OCI-LY3 (cell line): ENCODE data around the gene SBNO2.

Source experiments
- H2AFZ ChIP-seq: fragments of 200-600, 300-600 bp; shearing (Covaris generic); 2 replicates; pipeline ENCODE4 v1.6.0; 2014; ENCODE audit warnings: antibody characterized with exemption, low read depth, low read length
- H3K27ac ChIP-seq: fragments of 200-600, 300-600 bp; sonication (generic); 2 replicates; pipeline ENCODE4 v1.5.1; 2014; ENCODE audit warnings: mild to moderate bottlenecking, low read length, moderate library complexity, mixed read lengths
- H3K27me3 ChIP-seq: fragments of 200-600, 300-600 bp; sonication (generic); 2 replicates; pipeline ENCODE4 v1.6.1; 2014; ENCODE audit warnings: low read depth, low read length, mixed read lengths
- H3K36me3 ChIP-seq: fragments of 200-600, 300-600 bp; sonication (generic); replicated peaks from 2 replicates; pipeline ENCODE3; 2014; ENCODE audit warnings: low read depth, low read length, mixed read lengths
- H3K4me1 ChIP-seq: fragments of 300-600, 200-600 bp; sonication (generic); 2 replicates; pipeline ENCODE4 v1.6.1; 2014; ENCODE audit warnings: low read length, mixed read lengths
- H3K4me2 ChIP-seq: fragments of 200-600, 300-600 bp; sonication (generic); 2 replicates; pipeline ENCODE4 v1.6.1; 2014; ENCODE audit warnings: low read length, mixed read lengths
- H3K4me3 ChIP-seq: fragments of 300-600, 200-600 bp; sonication (generic); 2 replicates; pipeline ENCODE4 v1.5.1; 2014; ENCODE audit warnings: antibody characterized with exemption, mild to moderate bottlenecking, low read length, moderate library complexity
- H3K79me2 ChIP-seq: fragments of 300-600, 200-600 bp; shearing (Covaris generic); 2 replicates; pipeline ENCODE4 v1.6.1; 2014; ENCODE audit warnings: mild to moderate bottlenecking, low read length, mixed read lengths
- H3K9ac ChIP-seq: fragments of 300-600, 200-600 bp; shearing (Covaris generic); 2 replicates; pipeline ENCODE4 v1.6.0; 2014; ENCODE audit warnings: mild to moderate bottlenecking, low read length, moderate library complexity
- H3K9me3 ChIP-seq: fragments of 200-600, 300-600 bp; shearing (Covaris generic); 2 replicates; pipeline ENCODE4 v1.6.1; 2014; ENCODE audit warnings: low read length, mixed read lengths; ENCODE audit not compliant: insufficient read depth
- H4K20me1 ChIP-seq: fragments of 200-600, 300-600 bp; sonication (generic); 2 replicates; pipeline ENCODE4 v1.6.1; 2016; ENCODE audit warnings: low read length, mixed read lengths; ENCODE audit not compliant: insufficient read depth
- EZH2phosphoT487 ChIP-seq: fragments of 200-600 bp; shearing (Covaris generic); IDR thresholded peaks from 2 replicates; pipeline ENCODE4 v1.6.1; 2018; ENCODE audit warnings: antibody characterized with exemption, mixed run types, low read depth
- TF ChIP-seq, protein P1 (sequence below): fragments of 200-600, 300-600 bp; sonication (generic); IDR thresholded peaks from 2 replicates; pipeline ENCODE4 v1.5.1; 2014; ENCODE audit warnings: antibody characterized with exemption, low read length, low read depth

The SBNO2 gene

DNA sequence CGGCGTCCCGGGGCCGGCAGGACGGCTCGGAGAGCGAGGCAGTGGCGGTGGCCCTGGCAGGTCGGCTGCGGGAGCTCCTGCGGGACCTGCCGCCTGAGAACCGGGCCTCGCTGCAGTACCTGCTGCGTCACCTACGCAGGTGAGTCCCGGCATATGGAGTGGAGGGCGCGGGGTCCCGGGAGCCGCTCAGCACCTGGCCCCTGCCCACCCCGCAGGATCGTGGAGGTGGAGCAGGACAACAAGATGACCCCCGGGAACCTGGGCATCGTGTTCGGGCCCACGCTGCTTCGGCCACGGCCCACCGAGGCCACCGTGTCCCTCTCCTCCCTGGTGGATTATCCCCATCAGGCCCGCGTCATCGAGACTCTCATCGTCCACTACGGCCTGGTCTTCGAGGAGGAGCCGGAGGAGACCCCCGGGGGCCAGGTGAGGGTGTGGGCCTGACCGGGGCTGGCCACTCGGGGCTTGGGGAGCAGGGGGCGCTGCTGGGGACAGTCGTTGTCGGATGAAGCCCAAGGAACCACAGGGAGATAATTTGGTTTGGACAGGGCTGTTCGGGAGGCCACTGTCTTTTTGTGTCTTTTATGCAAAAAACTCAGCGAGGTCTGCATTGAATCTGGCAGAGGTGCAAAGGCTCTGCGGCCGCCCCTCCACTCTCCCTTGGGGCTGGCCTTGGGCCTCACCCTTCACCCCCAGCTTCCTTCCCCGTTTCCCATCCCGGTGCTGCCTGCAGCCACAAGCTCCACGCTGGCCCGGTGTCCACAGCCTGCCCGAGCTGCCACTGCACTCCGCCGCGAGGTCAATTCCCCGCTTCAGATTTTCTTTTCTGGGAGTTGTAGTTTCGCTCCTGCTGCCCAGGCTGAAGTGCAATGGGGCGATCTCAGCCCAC lies 90.9 kb downstream of the SBNO2 start:
- H3K9ac ChIP-seq, result no peak overlapping the region
- no peak overlapping the region for H3K4me3 ChIP-seq
- no peaks in the 10 kb centered on the region for H3K79me2 ChIP-seq
- no peaks in the 10 kb centered on the region for H3K9me3 ChIP-seq
- no peaks in the 10 kb centered on the region for H3K27me3 ChIP-seq
- no peak overlapping the region for H3K4me2 ChIP-seq
- peaks cover 67% of the 10 kb centered on the region for H3K36me3 ChIP-seq
- TF ChIP-seq EZH2phosphoT487, result no peak
- TF ChIP-seq, protein P1, sequence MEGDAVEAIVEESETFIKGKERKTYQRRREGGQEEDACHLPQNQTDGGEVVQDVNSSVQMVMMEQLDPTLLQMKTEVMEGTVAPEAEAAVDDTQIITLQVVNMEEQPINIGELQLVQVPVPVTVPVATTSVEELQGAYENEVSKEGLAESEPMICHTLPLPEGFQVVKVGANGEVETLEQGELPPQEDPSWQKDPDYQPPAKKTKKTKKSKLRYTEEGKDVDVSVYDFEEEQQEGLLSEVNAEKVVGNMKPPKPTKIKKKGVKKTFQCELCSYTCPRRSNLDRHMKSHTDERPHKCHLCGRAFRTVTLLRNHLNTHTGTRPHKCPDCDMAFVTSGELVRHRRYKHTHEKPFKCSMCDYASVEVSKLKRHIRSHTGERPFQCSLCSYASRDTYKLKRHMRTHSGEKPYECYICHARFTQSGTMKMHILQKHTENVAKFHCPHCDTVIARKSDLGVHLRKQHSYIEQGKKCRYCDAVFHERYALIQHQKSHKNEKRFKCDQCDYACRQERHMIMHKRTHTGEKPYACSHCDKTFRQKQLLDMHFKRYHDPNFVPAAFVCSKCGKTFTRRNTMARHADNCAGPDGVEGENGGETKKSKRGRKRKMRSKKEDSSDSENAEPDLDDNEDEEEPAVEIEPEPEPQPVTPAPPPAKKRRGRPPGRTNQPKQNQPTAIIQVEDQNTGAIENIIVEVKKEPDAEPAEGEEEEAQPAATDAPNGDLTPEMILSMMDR, result no peak
- H3K4me1 ChIP-seq, result peaks cover 13% of the 10 kb centered on the region
- H3K27ac ChIP-seq, result no peak overlapping the region
- peaks cover 24% of the 10 kb centered on the region for H4K20me1 ChIP-seq
- no peak overlapping the region for H2AFZ ChIP-seq

DNA sequence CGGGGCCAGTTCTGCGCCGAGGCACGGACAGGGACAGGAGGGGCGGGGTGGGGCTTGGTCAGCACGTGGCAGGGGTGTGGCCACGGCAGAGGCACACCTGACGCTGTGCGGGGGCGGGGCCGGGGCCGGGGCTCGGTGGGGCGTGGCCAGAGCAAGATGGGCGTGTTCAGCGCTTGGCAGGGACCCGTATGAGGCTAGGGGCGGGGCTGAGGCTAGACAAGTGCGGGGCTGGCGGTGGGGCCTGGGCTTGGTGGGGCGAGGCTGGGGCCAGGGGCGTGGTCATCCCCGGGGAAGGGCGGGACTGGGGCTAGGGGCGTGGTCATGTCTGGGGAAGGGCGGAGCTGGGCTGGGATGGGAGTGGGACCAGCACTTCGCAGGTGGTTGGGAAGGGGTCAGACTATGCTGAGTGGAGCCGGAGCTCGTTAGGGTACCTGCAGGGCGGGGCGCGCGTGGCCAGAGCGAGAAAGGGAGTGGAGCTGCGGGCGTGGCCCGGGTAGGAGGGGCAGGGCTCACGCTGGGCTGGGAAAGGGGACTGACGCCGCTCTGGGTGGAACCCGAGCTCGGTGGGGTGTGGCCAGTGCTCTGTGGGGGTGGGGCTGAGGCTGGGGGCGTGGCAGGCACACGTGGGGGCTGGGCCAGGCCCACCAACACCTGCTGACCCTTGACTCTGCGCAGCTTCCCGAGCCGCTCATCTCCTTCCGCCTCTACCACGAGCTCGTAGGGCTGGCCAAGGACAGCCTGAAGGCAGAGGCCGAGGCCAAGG lies 91.7 kb downstream of the SBNO2 start:
- Histone ChIP-seq H3K27me3 (no peaks in the 10 kb centered on the region), H3K79me2 (no peaks in the 10 kb centered on the region), H3K4me1 (peaks cover 11% of the 10 kb centered on the region), H3K27ac (no peak overlapping the region), H3K9ac (no peak overlapping the region), H4K20me1 (peaks cover 17% of the 10 kb centered on the region), H2AFZ (no peak overlapping the region), H3K36me3 (peaks cover 65% of the 10 kb centered on the region), H3K4me2 (no peak overlapping the region), H3K4me3 (no peak overlapping the region), H3K9me3 (no peaks in the 10 kb centered on the region)
- no peak for TF ChIP-seq EZH2phosphoT487
- TF ChIP-seq, protein P1, result no peak

DNA sequence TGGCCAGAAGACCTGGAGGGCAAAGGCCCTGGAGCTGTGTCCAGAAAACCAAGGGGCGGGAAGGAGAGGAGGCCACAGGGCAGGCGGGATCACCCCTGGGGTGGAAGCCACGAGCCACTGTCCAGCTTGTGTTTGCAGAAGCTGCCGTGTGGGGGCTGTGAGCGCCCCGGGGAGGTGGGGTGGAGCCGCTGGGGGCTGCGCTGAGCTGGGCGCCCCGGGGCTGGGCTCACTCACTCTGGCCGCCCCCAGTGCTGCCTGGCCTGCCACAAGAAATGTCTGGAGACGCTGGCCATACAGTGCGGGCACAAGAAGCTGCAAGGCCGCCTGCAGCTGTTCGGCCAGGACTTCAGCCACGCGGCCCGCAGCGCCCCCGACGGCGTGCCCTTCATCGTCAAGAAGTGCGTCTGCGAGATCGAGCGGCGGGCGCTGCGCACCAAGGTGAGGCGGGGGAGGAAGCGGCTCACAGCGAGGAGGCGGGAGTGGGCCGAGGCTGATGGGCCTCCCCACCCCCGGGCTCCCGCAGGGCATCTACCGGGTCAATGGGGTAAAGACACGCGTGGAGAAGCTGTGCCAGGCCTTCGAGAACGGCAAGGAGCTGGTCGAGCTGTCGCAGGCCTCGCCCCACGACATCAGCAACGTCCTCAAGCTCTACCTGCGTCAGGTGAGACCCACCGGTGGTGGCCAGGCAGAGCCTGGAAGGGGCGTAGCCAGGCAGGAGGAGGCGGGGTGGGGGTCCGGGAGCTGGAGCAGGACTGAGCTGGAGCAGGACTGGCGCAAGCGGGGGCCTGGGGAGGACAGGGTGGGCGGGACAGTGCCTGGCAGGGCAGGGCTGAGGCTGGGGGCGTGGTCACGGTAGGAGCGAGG lies 92.5 kb downstream of the SBNO2 start:
- Histone ChIP-seq H3K9me3 (no peaks in the 10 kb centered on the region), H4K20me1 (peaks cover 17% of the 10 kb centered on the region), H2AFZ (no peak overlapping the region), H3K9ac (no peak overlapping the region), H3K36me3 (peaks cover 59% of the 10 kb centered on the region), H3K27me3 (no peaks in the 10 kb centered on the region), H3K4me1 (peaks cover 13% of the 10 kb centered on the region), H3K4me3 (no peak overlapping the region), H3K79me2 (no peaks in the 10 kb centered on the region), H3K27ac (no peak overlapping the region), H3K4me2 (no peak overlapping the region)
- TF ChIP-seq, protein P1, result no peak
- no peak for TF ChIP-seq EZH2phosphoT487
